Limb (tissue), 2 donors: ENCODE results near the gene ZNF276.

Experiments used
- DNase-seq, 2 donors: peaks; one replicate each; pipeline ENCODE4 v3.0.0-alpha.2; 2016; ENCODE audit errors: extremely low spot score in 2 of 2

The ZNF276 gene

DNA sequence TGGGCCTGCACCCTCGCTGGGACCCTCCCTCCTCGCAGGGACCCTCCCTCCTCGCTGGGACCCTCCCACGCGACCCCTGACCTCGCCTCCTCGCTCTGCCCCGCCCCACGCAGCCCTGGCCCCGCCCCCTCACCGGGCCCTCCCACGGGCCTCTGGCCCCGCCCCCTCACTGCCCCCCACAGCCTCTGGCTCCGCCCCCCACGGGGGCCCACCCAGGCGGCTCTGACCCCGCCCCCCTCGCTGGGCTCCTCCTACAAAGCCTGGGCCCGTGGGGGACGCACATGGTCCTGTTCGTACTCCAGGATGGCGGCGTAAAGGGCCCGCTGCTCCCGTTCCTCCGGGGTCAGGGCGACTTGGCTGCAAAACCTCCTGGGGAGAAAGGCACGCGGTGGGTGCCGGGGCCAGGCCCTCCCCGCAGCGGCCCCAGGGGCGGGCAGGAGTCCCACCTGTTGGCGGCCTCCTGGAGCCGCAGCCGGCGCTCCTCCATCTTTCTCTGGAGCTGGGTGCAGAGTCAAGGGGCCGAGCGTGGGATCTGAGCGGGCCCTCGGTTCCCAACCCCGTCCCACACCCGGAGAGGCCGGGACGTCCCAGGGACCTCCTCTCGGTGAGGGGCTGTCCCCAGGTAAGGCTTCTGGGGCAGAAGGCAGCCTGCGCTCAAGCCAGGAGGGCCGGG is 9.6 kb upstream of the ZNF276 start:
- peak in 1 of 2 donors; percentile 84 for DNase-seq

DNA sequence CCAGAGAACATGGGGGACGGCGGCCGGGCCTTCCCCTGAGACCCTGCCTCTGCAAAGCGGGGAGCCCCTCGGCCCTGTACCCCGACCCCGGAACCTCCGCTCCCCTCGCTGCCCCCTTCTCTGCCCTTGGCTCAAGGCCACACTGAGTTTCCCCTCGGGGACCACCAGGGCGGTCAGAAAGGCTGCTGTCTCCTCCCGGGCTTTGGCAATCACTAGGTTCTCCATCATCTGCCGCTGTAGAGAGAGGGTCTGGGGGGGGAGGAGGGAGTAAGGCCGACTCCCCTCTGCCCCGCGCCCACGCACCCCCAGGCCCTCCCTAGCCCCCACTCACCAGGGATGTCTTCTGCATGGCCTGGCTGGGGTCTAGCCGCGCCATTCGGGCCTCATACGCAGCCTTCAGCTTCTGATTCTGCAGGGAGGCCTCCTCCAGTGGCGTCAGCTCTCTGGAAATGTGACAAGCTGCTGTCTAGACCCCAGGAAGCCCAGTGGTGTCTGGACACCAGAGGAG is 9.0 kb upstream of the ZNF276 start:
- DNase-seq, result no peak

DNA sequence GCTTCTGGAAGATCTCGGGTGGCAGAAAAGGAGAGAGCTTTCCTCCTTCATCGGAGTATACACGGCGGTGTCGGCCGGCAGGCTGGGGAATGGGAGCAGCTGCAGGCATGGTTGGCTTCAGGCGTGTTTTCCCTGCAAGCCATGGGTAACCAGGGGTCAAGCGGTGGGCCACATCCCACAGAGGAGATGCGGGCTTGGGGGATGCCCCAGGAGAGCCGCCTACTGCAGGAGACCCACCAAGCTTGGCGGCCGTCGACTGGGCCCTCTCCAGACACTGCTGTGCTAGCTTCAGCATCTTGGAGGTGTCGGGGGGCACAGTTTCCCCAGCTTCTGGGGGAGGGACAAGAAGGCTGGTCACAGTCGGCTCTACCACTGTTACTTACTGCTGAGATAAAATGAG is 4.8 kb upstream of the ZNF276 start:
- DNase-seq, result no peak

GRCh38 chr16:89716916-89717687 is 4.2 kb upstream of the ZNF276 start:
- no peak for DNase-seq

DNA sequence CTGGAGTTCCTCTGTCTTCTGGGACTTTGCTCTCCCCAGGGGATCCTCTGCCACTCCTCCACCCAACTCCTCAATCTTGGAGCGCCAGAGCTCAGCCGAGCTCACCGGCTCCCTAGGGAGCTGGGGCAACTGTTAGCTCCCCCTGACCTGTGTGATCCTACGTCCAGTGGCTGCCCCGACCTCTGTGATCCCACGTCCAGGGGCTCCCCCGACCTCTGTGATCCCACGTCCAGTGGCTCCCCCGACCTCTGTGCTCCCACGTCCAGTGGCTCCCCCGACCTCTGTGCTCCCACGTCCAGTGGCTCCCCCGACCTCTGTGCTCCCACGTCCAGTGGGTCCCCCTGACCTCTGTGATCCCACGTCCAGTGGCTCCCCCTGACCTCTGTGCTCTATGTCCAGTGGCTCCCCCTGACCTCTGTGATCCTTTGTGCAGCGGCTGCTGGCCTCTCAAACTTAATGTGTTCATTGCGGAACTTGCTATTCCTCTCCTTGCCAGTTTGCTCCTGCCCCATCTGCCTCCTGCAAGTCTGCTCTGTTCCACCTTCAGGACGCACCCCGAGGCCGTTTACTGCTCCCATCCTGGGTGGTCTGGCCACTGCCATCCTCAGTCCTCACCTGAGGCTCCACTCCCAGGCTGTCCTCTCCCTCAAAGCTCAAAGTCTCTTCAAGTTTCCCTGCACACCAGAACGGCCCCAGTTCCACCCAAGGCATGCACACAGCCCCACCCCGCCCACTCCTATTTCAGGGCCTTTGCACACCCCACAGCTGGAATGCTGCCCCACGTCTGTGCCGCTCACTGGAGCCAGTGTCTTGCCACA is 3.4 kb upstream of the ZNF276 start:
- DNase-seq, result no peak

- no peak for DNase-seq
Observed at GRCh38 chr16:89720551-89720812, 855 bp upstream of the ZNF276 start.

DNA sequence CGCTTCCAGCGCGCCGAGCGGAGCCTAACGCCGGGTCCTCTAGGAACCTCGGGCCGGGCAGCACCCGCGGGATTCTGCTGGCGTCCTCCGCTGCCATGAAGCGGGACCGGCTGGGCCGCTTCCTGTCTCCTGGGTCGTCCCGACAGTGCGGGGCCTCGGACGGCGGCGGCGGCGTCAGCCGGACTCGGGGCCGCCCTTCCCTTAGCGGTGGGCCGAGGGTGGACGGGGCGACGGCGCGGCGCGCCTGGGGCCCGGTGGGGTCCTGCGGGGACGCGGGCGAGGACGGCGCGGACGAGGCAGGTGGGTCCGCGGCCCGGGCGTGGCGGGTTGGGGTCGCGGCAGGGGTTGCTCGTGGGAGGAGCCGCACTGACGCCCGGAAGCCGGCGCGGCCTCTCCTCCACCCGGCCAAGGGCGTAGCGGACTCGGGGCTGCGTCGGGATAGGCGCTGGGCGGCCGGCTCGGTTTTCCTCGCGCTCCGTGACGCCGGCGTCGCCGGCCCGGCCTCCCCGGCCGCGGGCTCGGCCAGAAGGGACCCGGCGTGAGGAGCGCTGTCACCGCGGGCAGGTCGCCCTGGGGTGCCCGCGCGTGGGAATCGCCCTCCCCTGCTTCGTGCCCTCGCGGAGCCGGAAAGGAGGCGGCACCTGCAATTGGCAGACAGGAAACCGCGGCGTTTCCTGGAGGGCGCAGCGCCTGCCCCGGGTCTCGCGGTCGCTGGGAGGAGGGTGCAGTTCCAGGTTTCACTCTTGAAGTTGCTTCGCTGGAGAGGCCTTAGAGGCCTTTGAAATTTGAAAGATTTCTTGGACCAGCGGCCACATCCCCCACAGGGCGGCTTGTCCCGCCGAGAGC is 432 bp downstream of the ZNF276 start:
- DNase-seq, result no peak

DNA sequence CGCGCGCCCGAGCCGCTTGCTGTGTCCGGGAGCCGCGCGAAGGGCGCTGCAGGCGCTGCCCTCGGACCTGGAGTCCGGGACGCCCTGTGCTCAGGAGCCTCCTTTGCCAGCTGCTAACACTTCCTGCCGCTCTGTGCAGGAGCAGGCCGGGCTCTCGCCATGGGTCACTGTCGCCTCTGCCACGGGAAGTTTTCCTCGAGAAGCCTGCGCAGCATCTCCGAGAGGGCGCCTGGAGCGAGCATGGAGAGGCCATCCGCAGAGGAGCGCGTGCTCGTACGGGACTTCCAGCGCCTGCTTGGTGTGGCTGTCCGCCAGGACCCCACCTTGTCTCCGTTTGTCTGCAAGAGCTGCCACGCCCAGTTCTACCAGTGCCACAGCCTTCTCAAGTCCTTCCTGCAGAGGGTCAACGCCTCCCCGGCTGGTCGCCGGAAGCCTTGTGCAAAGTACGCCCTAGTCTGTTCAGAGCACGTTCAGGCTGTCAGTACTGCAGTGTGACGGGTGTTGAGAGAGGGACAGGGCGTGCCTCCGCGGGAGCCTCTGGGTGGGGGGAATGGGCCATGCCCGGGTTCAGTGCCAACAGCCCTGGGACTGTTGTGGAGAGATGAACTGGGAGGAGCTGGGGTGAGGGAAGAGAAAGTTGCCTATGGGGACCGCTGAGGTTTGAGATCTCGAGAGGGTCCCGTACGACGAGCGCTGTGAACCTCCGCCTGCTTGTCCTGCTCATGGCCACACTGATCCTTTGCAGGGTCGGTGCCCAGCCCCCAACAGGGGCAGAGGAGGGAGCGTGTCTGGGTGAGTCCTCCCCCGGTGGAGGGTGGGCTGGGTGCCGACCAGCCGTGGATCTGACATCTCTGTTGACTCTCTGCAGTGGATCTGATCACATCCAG is 1.3 kb downstream of the ZNF276 start:
- no peak for DNase-seq

DNA sequence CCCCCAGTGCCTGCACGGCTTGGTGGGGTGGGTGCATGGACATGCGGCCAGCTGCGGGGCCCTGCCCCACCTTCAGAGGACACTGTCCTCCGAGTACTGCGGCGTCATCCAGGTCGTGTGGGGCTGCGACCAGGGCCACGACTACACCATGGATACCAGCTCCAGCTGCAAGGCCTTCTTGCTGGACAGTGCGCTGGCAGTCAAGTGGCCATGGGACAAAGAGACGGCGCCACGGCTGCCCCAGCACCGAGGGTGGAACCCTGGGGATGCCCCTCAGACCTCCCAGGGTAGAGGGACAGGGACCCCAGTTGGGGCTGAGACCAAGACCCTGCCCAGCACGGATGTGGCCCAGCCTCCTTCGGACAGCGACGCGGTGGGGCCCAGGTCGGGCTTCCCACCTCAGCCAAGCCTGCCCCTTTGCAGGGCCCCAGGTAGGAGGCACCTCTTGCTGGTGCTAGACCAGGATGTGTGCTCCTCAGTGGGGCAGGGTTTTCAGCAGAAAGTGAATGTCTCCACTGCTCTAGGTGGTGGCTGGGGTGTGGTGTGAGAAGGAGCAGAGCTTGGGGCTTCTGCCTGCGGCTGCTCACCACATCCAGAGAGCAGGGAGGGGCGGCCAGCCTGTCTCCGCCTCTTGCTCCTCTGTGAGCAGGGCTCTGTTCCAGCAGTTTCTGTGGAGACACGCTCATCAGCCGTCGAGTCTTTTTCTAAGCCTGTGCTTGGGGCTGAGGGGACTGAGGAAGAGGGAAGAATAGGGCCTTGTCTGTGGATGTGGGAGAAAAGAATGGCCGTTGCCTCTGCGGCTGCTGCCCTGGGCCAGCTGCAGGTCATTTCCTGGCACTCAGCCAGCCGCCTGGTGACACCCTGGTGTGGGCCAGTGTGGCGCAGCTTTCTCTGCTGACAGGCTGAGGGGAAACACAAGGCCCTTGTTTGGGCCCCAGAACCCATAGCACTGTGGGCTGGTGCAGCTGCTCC is 2.2 kb downstream of the ZNF276 start:
- peak in 1 of 2 donors; percentile 71 for DNase-seq

GRCh38 chr16:89727406-89728120 is 6.2 kb downstream of the ZNF276 start:
- DNase-seq, result no peak

- DNase-seq, result no peak
Observed at GRCh38 chr16:89729293-89729692, 8.0 kb downstream of the ZNF276 start.

GRCh38 chr16:89729863-89730593 is 8.7 kb downstream of the ZNF276 start:
- peak in 1 of 2 donors; percentile 68 for DNase-seq

DNA sequence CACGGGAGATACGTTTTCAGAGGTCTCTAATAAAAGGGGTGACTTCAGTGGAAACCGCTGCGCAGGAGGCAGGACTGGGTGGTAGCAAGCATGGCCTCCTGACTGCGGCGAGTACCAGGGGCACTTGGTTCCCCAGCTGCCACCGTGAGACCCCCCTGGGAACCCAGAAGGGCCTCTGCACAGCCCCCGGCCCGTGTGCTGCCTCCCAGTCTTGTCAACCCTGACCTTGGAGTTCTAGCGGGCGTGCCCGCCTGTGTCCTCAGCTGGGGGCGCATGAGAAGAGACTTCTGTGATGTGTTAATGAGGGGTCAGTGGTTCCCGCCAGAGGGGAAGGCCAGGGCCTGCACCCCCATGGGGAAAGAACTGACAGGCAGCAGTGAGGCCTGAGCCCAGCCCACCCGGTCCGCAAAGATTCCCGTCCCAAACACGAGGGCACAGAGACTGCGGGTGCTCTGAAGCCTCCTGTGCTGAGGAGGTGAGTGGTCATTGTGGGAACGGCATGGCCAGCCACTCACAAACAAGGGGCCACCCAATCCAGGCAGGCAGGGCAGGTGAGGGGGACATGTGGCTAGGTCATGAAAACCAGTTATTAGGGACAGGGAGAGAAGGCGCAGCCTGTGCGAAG is 9.4 kb downstream of the ZNF276 start:
- no peak for DNase-seq

- DNase-seq, result no peak
Observed at GRCh38 chr16:89732142-89732917, 11.0 kb downstream of the ZNF276 start.

- DNase-seq, result no peak
Observed at GRCh38 chr16:89732918-89733242, 11.5 kb downstream of the ZNF276 start.

DNA sequence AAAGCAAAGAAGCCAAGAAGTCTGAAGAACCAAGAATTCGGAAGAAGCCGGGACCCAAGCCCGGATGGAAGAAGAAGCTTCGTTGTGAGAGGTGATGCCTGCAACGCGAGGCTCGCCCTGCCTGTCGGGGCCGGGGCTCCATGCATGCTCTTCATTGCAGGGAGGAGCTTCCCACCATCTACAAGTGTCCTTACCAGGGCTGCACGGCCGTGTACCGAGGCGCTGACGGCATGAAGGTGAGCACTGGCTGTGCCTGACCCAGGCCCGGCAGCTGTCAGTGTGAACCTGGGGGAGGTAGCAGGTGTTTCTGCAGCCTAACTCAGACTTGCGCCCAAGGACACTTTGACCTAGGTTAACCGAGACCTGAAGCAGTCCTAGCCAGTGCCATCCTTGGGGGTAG is 12.0 kb downstream of the ZNF276 start:
- no peak for DNase-seq

- DNase-seq, result no peak
Observed at GRCh38 chr16:89733792-89734191, 12.5 kb downstream of the ZNF276 start.
